CD14-positive monocyte (primary cell): ENCODE results near the gene CCNH. TPM values are rescaled to one million over a fixed set of nuclear protein-coding genes. Genes with fewer than 3 reads are reported as not detected.

Experiments
- DNase-seq, 3 donors: peaks; one replicate each; pipeline ENCODE4 v3.0.0-alpha.2; 2011 to 2022
- H2AFZ ChIP-seq: 2 replicates; pipeline ENCODE4 v1.6.0; 2012; ENCODE audit warnings: mild to moderate bottlenecking, low read depth, low read length, inconsistent platforms; ENCODE audit not compliant: insufficient read depth, poor library complexity, severe bottlenecking
- H3K27ac ChIP-seq, 2 donors: 1 replicate in 1 of 2; 2 replicates in 1 of 2; pipeline ENCODE4 v1.5.1; 2012 to 2013; ENCODE audit warnings: low read length in 2 of 2, control low read depth in 1 of 2, inconsistent platforms in 1 of 2, low read depth in 1 of 2, mild to moderate bottlenecking in 1 of 2
- H3K27me3 ChIP-seq, 2 donors: one replicate each; pipeline versions ENCODE4 v1.6.0 to v1.6.1; 2011 to 2013; ENCODE audit warnings: low read length in 2 of 2; ENCODE audit not compliant: control insufficient read depth in 2 of 2, insufficient read depth in 2 of 2
- H3K36me3 ChIP-seq, 2 donors: replicated peaks in 1 of 2; 1 replicate in 1 of 2; 2 replicates in 1 of 2; pipeline versions ENCODE4 v1.5.1 to v1.6.1; 2012 to 2013; ENCODE audit warnings: low read length in 2 of 2, control low read depth in 1 of 2, inconsistent platforms in 1 of 2, mild to moderate bottlenecking in 1 of 2; ENCODE audit not compliant: insufficient read depth in 2 of 2, control insufficient read depth in 1 of 2
- H3K4me1 ChIP-seq, 2 donors: 1 replicate in 1 of 2; 2 replicates in 1 of 2; pipeline versions ENCODE4 v1.5.1 to v1.6.1; 2012 to 2013; ENCODE audit warnings: low read length in 2 of 2, control low read depth in 1 of 2, inconsistent platforms in 1 of 2, mild to moderate bottlenecking in 1 of 2, moderate library complexity in 1 of 2; ENCODE audit not compliant: insufficient read depth in 2 of 2, control insufficient read depth in 1 of 2
- H3K4me2 ChIP-seq: replicated peaks from 2 replicates; pipeline ENCODE3; 2012; ENCODE audit warnings: low read length, moderate library complexity, mild to moderate bottlenecking; ENCODE audit not compliant: poor library complexity, severe bottlenecking; ENCODE audit errors: extremely low read depth
- H3K4me3 ChIP-seq, 3 experiments: fragments of 200-600 bp in 1 of 3; sonication (generic) in 1 of 3; replicated peaks in 1 of 3; 1 replicate in 2 of 3; 2 replicates in 1 of 3; pipeline ENCODE4 v1.5.1; 2011 to 2013; ENCODE audit warnings: low read length in 3 of 3, mild to moderate bottlenecking in 3 of 3, control low read depth in 2 of 3, low read depth in 2 of 3, inconsistent platforms in 1 of 3, moderate library complexity in 1 of 3
- H3K79me2 ChIP-seq: 2 replicates; pipeline ENCODE4 v1.6.0; 2012; ENCODE audit warnings: mild to moderate bottlenecking, control low read depth, inconsistent platforms, low read length, moderate library complexity; ENCODE audit not compliant: insufficient read depth
- H3K9ac ChIP-seq: 2 replicates; pipeline ENCODE4 v1.6.0; 2017; ENCODE audit warnings: low read length, mild to moderate bottlenecking; ENCODE audit not compliant: insufficient read depth, poor library complexity, severe bottlenecking
- H3K9me3 ChIP-seq, 2 donors: replicated peaks in 1 of 2; 1 replicate in 1 of 2; 2 replicates in 1 of 2; pipeline versions ENCODE4 v1.5.1 to v1.6.1; 2012 to 2013; ENCODE audit warnings: low read length in 2 of 2, control low read depth in 1 of 2; ENCODE audit not compliant: control insufficient read depth in 1 of 2, insufficient read depth in 1 of 2
- H4K20me1 ChIP-seq: 2 replicates; pipeline ENCODE4 v1.6.0; 2012; ENCODE audit warnings: mild to moderate bottlenecking, low read length, control low read depth, moderate library complexity; ENCODE audit not compliant: insufficient read depth
- H3K27ac Mint-ChIP-seq, 7 donors: one replicate each; pipeline ENCODE4 v1.8.0; 2020; ENCODE audit warnings: mild to moderate bottlenecking in 7 of 7, mixed read lengths in 7 of 7, moderate library complexity in 6 of 7, inconsistent platforms in 2 of 7
- H3K27me3 Mint-ChIP-seq, 3 donors: one replicate each; pipeline ENCODE4 v1.8.0; 2021 to 2022; ENCODE audit warnings: low read depth in 3 of 3, mild to moderate bottlenecking in 3 of 3, mixed read lengths in 3 of 3, moderate library complexity in 3 of 3, inconsistent platforms in 1 of 3
- H3K36me3 Mint-ChIP-seq, 2 donors: one replicate each; pipeline ENCODE4 v1.8.0; 2020; ENCODE audit warnings: mixed read lengths in 2 of 2, inconsistent platforms in 1 of 2, mild to moderate bottlenecking in 1 of 2
- H3K4me1 Mint-ChIP-seq: one replicate; pipeline ENCODE4 v1.8.0; 2020; ENCODE audit warnings: mild to moderate bottlenecking, mixed read lengths
- H3K4me3 Mint-ChIP-seq, 2 donors: one replicate each; pipeline ENCODE4 v1.8.0; 2020; ENCODE audit warnings: mild to moderate bottlenecking in 2 of 2, mixed read lengths in 2 of 2, moderate library complexity in 1 of 2
- H3K9me3 Mint-ChIP-seq, 7 donors: one replicate each; pipeline ENCODE4 v1.8.0; 2020 to 2022; ENCODE audit warnings: mixed read lengths in 7 of 7, mild to moderate bottlenecking in 6 of 7, moderate library complexity in 6 of 7, inconsistent platforms in 2 of 7
- WGBS: methylation state at CpG from one replicate; pipeline ENCODE4 v1.1.5; 2013; ENCODE audit warnings: missing lambda C conversion rate; ENCODE audit not compliant: insufficient coverage; 5-methylcytosine and 5-hydroxymethylcytosine counted together
- intact Hi-C, 2 donors: fragments of 100-400 bp; cut with micrococcal nuclease; formaldehyde crosslinking; loops; one replicate each; pipeline versions ENCODE4 v1.15.0 to v1.15.1; 2023
- polyA plus RNA-seq, 3 donors: library from polyadenylated mRNA; depleted of rRNA in 1 of 3; unstranded in 2 of 3; stranded (reverse) in 1 of 3; fragments of 300-500 nt in 2 of 3; fragments of >200 nt in 1 of 3; fragmentation: Illumina TruSeq in 2 of 3; gene quantifications; 1 replicate in 2 of 3; 2 replicates in 1 of 3; pipeline ENCODE4 v1.2.3, GENCODE V29; 2012 to 2021
- TF ChIP-seq, protein P1 (sequence below): fragments of 200-600 bp; IDR thresholded peaks from one replicate; pipeline ENCODE4 v1.8.0; 2022; ENCODE audit warnings: antibody characterized with exemption, mild to moderate bottlenecking

The CCNH gene
- polyA plus RNA-seq, 3 donors = 60.3 to 64.0 (median 62.1) TPM

GRCh38 chr5:87434461-87434860, 21.7 kb upstream of the CCNH start:
- Mint-ChIP-seq H3K27me3 (peaks cover 0 to 1% (median 0%) of the 10 kb centered on the region in 3 donors), H3K27ac (no peak overlapping the region), H3K4me3 (no peak overlapping the region), H3K9me3 (peaks cover 0 to 3% (median 2%) of the 10 kb centered on the region in 7 donors), H3K36me3 (no peaks in the 10 kb centered on the region), H3K4me1 (no peaks in the 10 kb centered on the region)
- H4K20me1 ChIP-seq = no peaks in the 10 kb centered on the region
- intact Hi-C loops = no loop called here
- no peak overlapping the region for H3K27ac ChIP-seq
- H3K36me3 ChIP-seq = no peaks in the 10 kb centered on the region
- H3K9me3 ChIP-seq = no peaks in the 10 kb centered on the region
- TF ChIP-seq, protein P1, sequence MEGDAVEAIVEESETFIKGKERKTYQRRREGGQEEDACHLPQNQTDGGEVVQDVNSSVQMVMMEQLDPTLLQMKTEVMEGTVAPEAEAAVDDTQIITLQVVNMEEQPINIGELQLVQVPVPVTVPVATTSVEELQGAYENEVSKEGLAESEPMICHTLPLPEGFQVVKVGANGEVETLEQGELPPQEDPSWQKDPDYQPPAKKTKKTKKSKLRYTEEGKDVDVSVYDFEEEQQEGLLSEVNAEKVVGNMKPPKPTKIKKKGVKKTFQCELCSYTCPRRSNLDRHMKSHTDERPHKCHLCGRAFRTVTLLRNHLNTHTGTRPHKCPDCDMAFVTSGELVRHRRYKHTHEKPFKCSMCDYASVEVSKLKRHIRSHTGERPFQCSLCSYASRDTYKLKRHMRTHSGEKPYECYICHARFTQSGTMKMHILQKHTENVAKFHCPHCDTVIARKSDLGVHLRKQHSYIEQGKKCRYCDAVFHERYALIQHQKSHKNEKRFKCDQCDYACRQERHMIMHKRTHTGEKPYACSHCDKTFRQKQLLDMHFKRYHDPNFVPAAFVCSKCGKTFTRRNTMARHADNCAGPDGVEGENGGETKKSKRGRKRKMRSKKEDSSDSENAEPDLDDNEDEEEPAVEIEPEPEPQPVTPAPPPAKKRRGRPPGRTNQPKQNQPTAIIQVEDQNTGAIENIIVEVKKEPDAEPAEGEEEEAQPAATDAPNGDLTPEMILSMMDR = no peak
- H2AFZ ChIP-seq = no peak overlapping the region
- H3K9ac ChIP-seq = no peak overlapping the region
- no peak for DNase-seq
- H3K4me2 ChIP-seq = no peak overlapping the region
- no peaks in the 10 kb centered on the region for H3K27me3 ChIP-seq
- H3K4me3 ChIP-seq = no peak overlapping the region
- WGBS = no CpG with 5 or more reads among the region's 1 CpG
- H3K79me2 ChIP-seq = no peaks in the 10 kb centered on the region
- no peaks in the 10 kb centered on the region for H3K4me1 ChIP-seq

- no peak overlapping the region for H3K4me2 ChIP-seq
- no peaks in the 10 kb centered on the region for H4K20me1 ChIP-seq
- intact Hi-C loops = no loop called here
- H3K4me1 Mint-ChIP-seq = no peaks in the 10 kb centered on the region
- H3K4me1 ChIP-seq = no peaks in the 10 kb centered on the region
- H3K27me3 Mint-ChIP-seq = peaks cover 0 to 1% (median 0%) of the 10 kb centered on the region in 3 donors
- H3K27ac Mint-ChIP-seq = no peak overlapping the region
- H3K36me3 ChIP-seq = no peaks in the 10 kb centered on the region
- H3K27me3 ChIP-seq = no peaks in the 10 kb centered on the region
- no peaks in the 10 kb centered on the region for H3K36me3 Mint-ChIP-seq
- DNase-seq = no peak
- H3K9ac ChIP-seq = no peak overlapping the region
- H3K9me3 ChIP-seq = no peaks in the 10 kb centered on the region
- TF ChIP-seq, protein P1 = no peak
- H3K9me3 Mint-ChIP-seq = peaks cover 0 to 1% (median 0%) of the 10 kb centered on the region in 7 donors
- H3K4me3 Mint-ChIP-seq = no peak overlapping the region
- H2AFZ ChIP-seq = no peak overlapping the region
- WGBS = no CpG with 5 or more reads among the region's 1 CpG
- H3K79me2 ChIP-seq = no peaks in the 10 kb centered on the region
- no peak overlapping the region for H3K27ac ChIP-seq
- H3K4me3 ChIP-seq = no peak overlapping the region
These were observed 21.2 kb upstream of the CCNH start for GRCh38 chr5:87433945-87434344.
